WTC11 (cell line): ENCODE measurements around the gene OSBPL9.

Source experiments
- CTCF ChIP-seq: fragments of 200-600 bp; IDR thresholded peaks from 2 replicates; pipeline ENCODE4 v1.8.0; 2022; ENCODE audit warnings: antibody characterized with exemption
- E2F5 ChIP-seq: sonication (generic); formaldehyde crosslinking; IDR thresholded peaks from 2 replicates; pipeline ENCODE4 v1.8.1; 2022; ENCODE audit warnings: mild to moderate bottlenecking, moderate library complexity, missing genetic modification reagents
- JUN ChIP-seq: sonication (generic); formaldehyde crosslinking; IDR thresholded peaks from 2 replicates; pipeline ENCODE4 v1.8.0; 2023; ENCODE audit warnings: mild to moderate bottlenecking, missing genetic modification reagents
- USF1 ChIP-seq: sonication (generic); formaldehyde crosslinking; IDR thresholded peaks from 2 replicates; pipeline ENCODE4 v1.8.0; 2022; ENCODE audit warnings: mild to moderate bottlenecking, missing genetic modification reagents
- ZNF138 ChIP-seq: sonication (generic); formaldehyde crosslinking; conservative IDR thresholded peaks from 2 replicates; pipeline ENCODE4 v1.8.1; 2022; ENCODE audit warnings: mild to moderate bottlenecking, moderate library complexity, missing genetic modification reagents
- ZNF281 ChIP-seq: sonication (generic); formaldehyde crosslinking; IDR thresholded peaks from 2 replicates; pipeline ENCODE4 v1.8.0; 2023; ENCODE audit warnings: mild to moderate bottlenecking, missing genetic modification reagents

- TF ChIP-seq ZNF138 (no peak), USF1 (CRISPR knock-in tag) (no peak), CTCF (no peak), ZNF281 (CRISPR knock-in tag) (no peak), E2F5 (no peak), JUN (CRISPR knock-in tag) (no peak)
Observed at GRCh38 chr1:51644020-51644419, 27.1 kb downstream of the OSBPL9 start.
